GM20431 (cell line): ENCODE results near the gene ABCA2.

Source experiments
- in situ Hi-C: fragments of 300-500 bp; cut with MseI, MboI; formaldehyde crosslinking; loops from one replicate; pipeline ENCODE4 v1.15.0; 2020; ENCODE audit warnings: low sequenced_read_pairs; ENCODE audit not compliant: unreplicated experiment

ABCA2 gene

DNA sequence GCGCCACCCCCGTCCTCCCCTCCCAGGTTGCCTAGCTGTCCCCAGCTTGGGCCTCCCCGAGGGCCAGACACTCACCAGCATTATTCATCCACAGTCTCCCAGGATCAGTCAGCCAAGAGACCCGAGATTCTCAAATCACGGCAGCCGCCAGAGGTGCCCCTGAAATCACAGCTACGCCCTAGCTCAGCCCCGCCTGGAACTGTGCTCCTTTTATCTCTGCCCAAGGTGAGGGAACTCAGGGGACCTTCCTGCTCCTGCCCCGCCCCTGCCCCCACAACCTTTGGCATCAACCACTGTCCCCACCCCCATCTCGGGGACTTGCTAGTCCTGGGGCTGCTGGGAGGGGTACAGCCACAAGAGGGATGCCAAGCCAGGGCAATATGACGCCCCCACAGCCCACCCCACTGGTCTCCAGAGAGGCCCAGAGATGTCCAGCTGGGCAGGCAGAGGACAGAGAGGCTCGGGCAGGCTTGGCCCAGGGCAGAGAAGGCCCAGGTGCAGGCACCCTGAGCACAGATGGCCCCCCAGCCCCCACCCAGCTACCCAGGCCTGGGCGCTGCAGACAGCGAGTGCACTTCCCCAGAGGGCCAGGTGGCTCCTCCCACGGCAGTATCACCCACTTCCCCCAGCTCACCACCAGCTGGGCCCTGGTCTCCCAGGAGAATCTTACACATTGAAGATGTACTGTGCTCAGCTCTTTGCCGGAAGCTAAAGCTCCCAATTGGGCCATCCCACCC, 4.0 kb upstream of the ABCA2 start, which contains the start of gene FUT7:
Gene FUT7, minus strand, starts transcription at position 185 of the 737 bp plus-strand sequence. Its CDS starts 97 bp downstream, at position 88.
- in situ Hi-C loops: loop anchor here (10.0 kb wide), 1 partner anchor 247 kb away; no protein-coding TSS in a partner anchor

DNA sequence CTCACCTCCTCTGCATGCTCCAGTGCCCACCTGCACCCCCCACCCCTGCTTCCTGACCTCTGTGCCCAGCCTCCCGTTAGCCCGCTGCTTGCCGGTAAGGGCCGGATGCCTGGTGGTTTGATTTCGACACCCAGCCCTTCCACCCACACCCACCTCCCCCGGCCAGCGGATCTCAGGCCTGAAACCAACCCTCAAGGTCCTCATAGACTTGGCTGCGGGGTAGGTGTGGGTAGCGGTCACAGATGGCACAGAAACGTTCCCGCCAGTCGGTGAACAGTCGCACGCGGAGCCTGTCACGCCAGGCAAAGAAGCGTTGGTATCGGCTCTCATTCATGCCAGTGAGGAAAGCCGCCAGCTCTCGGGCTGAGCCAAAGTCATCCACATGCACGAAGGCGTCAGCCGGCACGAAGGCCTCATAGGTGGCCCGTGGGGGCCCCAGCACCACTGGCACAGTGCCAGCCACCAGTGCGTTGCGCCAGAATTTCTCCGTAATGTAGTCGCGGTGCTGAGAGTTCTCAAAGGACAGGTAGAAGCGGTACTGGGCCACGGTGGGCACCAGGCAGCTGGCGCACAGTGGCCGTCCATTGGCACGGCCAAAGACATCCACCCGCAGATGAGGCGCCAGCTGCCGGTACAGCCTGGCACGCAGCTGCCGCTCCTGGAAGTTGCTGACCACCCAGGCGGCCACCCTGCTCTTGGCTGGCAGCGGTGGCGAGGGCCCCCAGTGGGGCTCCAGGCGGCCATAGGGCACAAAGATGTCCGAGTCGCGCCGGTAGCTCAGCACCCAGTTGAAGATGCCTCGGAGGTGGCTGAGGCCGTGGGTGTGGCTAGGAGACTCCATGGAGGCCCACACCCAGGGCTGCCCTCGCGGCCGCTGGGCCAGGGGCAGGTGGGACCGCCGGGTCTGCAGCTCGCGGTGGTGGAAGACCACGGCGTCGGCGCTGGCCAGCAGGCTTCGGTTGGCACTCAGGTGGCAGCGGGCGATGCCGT, 2.8 kb upstream of the ABCA2 start:
- in situ Hi-C loops: loop anchor here (10.0 kb wide), 1 partner anchor 246 kb away; no protein-coding TSS in a partner anchor

DNA sequence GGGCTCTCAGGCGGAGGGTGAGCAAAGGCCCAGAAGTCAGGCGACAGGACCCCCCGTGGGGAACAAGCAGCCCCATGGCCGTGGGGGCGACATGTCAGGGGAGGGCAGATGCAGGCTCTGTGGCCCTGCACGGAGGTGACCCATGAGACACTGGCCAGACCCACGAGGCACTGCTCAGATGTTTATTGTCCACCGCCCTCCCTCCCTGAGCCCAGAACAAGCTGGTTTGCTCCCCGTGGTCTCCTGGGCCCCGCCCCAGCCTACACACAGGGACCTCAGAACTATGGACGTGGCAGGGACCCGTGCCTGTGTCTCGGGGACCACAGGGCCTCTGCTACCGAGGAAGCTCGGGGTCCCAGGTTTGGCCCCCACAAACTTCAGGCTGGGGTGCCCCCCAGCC, 2.0 kb upstream of the ABCA2 start:
- in situ Hi-C loops: loop anchor here (10.0 kb wide), 1 partner anchor 245 kb away; no protein-coding TSS in a partner anchor

DNA sequence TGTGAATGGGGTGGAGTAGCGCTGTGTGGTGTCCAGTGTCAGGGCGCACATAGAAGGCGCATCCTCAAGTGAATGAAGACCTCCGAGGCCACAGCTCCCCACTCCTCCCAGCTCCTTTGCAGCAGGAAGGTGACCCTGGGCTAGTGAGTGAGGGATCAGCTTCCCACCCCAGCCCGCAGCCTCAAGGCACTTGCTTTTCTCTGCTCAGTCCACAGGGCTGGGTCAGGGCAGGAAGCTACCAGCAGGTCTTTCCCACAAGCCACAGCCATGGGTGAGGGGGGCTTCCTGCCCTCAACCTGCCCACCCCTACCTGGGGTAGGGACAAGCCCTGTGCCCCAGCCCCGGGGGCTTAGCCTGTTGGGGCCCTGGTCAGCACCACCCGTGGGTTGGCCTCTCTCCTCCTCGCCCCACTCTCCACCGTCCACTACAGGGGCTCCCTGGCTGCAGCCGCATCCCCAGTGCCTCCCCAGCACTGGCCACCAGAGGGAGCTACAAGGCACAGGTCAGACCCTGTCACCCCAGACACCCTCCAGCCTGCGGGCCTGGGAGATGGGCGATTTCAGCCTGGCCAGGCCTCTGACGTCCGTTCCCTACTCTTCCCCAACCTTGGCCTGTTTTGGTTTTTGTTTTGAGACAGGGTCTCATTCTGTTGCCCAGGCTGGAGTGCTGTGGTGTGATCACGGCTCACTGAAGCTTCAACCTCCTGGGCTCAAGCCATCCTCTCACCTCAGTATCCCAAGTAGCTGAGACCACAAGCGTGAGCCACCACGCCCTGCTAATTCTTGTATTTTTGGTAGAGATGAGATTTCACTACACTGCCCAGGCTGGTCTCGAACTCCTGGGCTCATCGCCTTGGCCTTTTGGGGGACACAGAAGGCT, 1.3 kb upstream of the ABCA2 start:
- in situ Hi-C loops: no loop called here

DNA sequence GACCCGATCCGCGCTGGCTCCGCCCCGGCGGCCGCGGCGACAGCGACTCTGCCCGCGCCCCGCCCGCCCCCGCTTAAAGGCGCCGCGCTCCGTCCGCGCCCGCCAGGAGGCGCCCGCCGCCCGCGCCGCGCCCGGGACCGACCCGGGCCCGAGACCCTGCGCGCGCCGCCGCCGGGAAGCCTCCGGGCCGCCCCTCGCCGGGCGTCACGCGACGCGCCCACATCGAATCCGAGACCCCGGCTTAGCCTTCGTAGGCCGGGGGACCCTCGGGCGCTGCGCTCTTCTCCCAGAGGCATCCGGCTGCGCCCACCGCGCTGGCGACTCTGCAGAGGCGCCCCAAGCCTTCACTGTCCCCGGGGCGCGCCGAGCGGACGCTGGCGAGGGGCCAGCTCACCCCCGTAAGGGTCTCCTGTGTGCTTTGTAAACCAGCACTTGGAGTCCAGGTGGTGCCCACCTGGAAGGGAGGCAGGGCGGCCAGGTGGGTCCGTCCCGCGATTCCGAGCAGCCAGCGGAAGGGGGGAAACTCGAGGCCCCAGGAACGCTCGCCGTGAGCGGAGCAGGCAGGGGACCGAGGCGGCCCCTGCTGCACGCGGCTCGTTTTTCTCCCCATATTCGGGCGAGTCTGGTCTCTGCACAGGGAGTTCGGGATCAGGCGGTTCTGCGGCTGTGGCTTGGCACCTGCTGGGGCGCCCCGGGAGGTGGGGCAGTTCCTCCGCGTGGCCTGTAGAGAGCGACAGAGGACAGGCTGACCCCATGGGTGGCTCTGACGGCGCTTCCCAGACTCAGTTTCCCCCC, 423 bp upstream of the ABCA2 start:
- in situ Hi-C loops: no loop called here

DNA sequence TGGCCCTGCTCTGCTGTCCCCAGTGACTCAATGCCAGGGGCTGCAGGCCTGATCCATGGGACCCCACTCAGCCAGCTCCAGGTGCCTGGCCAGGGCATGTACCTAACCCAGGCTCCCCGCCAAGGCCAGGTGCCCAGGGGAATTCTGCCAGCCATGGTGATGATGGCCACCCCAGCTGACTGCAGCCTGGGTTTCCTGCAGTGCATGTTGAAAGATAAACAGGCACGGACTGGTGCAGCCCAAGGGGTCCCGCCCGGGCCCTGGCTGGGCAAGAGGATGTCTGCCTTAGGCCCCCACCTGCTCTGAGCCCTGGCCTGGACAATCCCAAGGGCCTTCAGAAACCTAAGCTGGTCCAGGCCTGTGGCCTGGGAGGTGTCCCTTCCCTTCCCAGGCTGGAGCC, 1.2 kb downstream of the ABCA2 start:
- in situ Hi-C loops: no loop called here

DNA sequence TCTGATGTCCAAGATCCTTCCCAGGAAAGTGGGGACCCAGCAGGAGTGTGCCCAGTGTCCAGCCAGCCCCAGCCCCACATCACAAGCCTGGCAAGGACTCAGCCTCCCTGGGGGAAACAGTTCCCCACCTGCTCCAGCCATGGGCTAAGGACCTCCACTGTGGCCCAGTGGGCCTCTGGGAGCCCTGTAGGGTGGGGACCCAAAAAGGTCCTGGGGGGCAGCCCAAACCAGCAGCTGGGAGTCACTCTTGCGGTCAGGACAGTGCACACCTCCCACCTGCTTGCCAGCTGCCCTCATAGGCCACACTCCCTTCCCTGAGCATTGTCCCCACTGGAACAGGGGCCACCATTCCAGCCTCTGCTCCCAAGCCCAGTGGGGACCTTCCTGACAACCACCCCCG, 1.7 kb downstream of the ABCA2 start:
- in situ Hi-C loops: no loop called here

DNA sequence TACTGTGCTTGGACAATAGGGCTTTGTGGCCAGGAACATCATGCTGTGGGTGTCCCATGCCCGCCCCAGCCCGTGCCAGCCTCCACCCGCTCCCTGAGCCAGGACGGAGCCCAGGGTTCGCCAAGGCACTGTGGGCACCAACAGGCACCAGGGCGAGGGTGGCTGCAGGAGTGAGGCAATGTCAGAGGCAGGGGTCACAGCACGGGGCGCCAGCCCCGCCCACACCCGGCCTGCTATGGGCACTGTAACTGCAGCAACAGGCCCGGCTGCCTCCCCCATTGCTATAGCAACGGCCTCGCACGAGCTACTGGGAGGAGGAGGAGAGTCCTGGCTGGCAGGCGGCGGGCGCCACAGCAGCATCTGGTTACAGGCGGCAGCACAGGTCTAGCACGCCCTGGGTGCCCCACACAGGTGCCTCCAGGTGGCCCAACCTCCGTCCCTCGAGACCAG, 2.5 kb downstream of the ABCA2 start:
- in situ Hi-C loops: no loop called here

DNA sequence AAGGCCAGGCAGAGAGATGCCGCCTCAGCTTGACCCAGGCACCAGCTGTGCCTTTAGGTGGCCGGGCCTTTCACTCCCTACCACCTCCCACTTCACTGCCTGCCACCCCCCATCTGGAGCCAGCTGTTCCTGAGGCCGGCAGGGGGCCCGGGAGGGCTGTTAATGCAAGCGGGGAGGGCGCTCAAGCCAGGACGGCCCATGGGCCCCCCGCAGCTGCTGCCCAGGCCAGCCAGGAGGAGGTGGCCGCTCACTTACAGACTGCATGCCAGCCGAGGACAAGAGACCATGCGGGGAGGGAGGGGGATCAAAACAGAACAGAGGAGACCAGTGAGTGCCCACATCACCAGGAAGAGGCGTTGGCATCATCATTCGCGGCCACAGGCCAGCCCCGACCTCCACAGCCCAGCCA, 4.5 kb downstream of the ABCA2 start:
- in situ Hi-C loops: no loop called here

DNA sequence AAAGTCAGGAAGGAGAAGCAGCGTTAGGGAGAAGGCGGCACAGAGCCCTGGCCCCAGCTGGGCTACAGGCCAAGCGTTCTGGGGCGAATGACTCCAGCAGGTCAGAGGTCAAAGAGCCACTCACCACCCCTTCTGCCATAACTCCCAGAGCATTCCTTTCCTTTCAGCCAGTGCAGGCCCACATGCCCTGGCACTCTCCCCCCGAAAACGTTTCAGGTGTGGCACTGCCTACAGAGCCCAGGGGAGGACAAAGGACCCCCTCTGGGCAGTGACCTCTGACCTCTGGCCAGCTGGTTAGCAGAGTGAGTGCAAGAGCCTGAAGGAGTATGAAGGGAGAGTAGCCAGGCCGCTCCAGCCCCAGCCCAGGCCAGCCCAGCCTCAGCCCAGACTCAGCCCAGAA, 4.9 kb downstream of the ABCA2 start:
- in situ Hi-C loops: no loop called here

DNA sequence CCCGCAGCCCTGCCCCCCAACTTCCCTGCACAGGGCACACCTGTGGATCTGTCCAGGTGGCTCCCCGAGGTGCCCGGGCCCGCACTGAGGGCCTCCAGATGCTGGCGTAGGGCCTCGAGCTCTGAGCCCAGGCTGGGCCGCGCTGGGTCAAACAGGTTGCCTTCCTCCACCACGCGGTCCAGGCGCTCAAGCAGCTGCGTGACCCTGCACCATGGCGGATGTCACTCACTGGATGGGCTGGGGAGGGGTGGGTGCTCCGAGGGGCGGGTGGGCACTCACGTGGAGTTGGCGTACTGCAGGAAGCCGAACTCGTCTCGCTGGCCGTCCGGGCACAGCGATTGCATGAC, 5.4 kb downstream of the ABCA2 start:
- in situ Hi-C loops: no loop called here

DNA sequence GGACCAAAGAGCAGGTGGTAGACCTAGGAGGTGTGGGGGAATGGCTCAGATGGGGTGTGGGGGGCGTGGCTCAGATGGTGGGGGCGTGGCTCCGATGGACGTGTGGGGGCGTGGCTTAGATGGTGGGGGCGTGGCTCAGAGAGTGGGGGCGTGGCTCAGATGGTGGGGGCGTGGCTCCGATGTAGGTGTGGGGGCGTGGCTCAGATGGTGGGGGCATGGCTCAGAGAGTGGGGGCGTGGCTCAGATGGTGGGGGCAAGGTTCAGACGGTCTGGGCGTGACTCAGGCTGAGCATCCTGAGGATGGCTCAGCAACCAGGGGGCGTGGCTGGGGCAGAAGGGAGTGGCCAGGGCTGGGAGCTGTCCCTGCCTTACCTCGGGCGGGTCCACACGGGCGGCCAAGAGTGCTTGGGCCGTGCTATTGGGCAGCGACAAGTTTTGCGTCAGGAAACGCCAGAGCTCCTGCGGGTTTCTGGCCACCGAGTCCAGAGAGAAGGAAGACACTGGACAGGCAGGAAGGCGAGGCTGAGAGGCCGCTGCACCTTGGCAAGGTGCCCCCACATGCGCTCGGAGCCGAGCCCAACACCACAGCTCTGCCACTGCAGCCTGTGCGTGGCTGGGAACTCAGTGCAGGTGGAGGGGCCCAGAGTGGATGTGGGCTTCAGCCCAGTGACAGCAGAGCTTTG, 5.9 kb downstream of the ABCA2 start:
- in situ Hi-C loops: no loop called here

DNA sequence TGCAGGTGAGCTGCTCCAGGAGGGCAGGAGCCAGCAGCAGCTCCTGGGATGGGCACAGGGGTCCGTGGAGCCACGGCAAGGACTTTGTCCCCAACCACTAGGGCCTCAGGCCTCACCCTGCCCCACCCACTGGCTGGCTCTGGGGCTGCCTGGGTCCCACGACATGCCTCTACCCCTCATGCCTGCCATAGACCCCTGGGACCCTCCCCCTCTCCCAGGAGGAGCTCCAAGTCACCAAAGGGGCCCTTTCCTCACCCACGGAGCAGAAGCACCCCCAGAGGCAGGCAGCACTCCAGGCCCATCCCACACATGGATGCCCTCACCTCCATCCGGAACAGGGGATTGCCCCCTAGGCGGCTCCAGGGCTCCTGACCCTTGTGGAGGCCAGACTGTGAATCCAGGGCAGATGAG, 6.5 kb downstream of the ABCA2 start:
- in situ Hi-C loops: no loop called here

DNA sequence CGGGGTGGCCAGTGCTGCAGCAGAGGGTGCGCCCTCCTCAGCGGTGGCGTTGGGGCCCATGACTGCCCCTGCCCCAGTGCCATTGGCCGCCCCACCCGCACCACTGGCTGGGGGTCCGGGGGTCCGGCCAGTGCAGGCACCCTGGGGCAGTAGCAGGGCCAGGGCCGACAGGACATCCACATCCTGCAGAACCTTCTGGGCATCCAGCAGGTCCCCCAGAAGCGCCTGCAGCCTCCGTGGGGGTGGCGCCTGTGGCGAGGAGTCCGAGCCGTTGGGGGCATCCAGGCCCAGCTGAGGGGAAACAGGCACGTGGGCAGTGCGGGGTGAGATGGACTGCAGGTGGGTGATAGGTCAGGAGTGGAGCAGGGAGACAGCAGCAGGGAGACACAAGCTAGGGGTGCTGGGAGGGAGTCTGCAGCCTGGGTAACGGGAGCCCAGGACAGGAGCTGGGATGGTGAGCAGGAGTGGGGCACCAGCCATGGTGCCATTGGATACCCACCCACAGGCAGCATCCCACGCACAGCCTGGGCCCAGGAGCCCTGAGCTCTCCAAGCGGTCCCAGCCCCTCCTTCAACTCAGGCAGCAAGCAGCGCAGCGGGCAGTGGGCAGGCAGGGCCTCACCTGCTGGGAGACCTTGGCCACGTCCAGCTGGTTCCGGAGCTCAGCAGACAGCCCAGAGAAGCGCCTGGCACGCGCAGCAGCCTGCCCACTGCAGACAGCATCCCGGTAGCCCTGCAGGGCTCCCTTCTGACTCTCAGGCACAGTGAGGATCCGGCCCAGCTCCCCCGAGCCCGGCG, 7.1 kb downstream of the ABCA2 start:
- in situ Hi-C loops: no loop called here

DNA sequence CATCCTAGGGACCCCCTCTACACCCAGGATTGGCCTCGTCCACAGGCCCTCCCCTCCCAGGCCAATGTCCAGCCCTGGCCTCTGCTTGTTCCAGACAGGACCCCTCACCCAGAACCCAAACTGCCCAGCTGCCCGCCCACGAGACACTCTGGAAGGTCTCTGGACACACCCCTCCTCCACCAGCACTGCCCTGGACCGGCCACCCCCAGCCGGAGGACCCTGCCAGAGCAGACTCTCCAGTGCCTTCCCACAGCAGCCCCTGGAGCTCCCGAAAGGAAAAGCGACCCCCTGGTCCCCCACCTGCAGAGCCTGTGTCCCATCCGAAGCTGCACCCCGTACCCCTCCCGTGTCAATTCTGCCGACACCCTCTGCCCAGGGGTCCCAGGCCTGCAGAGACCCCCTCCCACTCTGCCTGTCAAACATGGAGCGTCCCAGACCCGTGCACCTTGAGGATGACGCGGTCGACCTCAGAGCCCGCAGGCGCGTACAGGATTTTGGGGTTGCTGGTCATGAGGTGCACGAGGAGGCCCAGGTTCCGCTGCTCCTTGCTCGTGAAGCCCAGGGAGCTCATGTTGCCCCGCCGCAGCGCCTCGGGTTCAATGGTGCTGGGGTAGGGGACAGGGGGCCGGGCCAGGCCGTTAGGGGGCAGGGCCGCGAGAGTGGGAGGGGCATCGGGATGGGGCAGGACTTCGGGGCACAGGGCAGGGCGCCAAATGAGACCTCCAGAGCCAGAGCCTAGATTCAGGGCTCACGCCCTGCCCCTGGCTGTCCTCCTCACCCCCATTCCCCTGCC, 8.0 kb downstream of the ABCA2 start:
- in situ Hi-C loops: no loop called here

DNA sequence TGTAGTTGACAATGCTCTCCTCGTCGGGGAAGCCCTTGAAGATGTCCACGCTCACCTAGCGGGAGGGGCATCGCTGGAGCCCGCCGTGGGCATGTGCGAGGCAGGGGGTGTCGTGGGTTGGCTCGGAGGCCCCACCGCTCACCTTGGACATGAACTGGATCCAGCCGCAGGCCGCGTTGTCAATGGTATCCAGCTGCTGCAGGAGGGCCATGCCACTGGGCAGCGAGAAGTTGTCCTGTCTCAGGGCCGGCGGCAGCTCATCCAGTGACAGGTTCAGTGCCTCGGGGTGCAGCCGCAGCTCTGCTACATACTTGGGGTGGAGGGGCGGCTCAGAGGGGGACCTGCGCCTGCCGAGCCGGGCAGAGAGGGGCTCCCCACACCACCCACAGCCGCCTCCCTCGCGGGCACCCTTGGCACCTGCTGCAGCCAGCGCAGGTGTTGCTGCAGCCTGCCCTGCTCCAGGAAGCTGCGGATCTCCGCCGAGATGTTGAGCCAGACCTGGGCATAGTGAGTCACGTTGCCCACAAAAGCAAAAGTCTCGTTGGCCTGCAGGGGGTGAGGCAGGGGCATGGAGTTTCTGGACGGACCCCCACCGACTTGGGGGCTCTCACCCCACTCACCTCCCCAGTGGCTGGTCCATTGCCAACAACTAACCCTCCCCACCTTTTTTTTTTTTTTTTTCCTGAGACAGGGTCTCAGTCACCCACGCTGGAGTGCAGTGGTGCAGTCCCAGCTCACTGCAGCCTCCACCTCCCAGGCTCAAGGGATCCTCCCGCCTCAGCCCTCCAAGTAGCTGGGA, 9.1 kb downstream of the ABCA2 start:
- in situ Hi-C loops: no loop called here
